Right atrium auricular region (tissue), 2 donors: Measurements from ENCODE around the gene VSTM2L. TPM values are rescaled to one million over a fixed set of nuclear protein-coding genes. Genes with fewer than 3 reads are reported as not detected.

Experiments
- DNase-seq: peaks from one replicate; pipeline ENCODE4 v3.0.0-alpha.2; 2019; ENCODE audit warnings: low spot score
- H3K27ac ChIP-seq, 2 donors: fragments of 200-600 bp; sonication (generic); 1 replicate in 1 of 2; 2 replicates in 1 of 2; pipeline ENCODE4 v1.5.1; 2016 to 2019
- H3K27me3 ChIP-seq, 2 donors: fragments of 200-600 bp; sonication (generic); one replicate each; pipeline versions ENCODE4 v1.5.1 to v1.6.0; 2017 to 2019
- H3K36me3 ChIP-seq: fragments of 200-600 bp; sonication (generic); one replicate; pipeline ENCODE4 v1.5.1; 2016
- H3K4me1 ChIP-seq, 2 donors: fragments of 200-600 bp; sonication (generic); one replicate each; pipeline versions ENCODE4 v1.5.1 to v1.6.0; 2017 to 2019
- H3K4me3 ChIP-seq, 2 donors: fragments of 200-600 bp; sonication (generic); 1 replicate in 1 of 2; 2 replicates in 1 of 2; pipeline ENCODE4 v1.5.1; 2017 to 2019; ENCODE audit warnings: mild to moderate bottlenecking in 1 of 2, moderate library complexity in 1 of 2
- H3K9me3 ChIP-seq, 2 donors: fragments of 200-600 bp; sonication (generic); one replicate each; pipeline ENCODE4 v1.5.1; 2019
- total RNA-seq, 2 donors: library from RNA; depleted of rRNA; stranded (reverse); fragments of >200 nt; gene quantifications; one replicate each; pipeline ENCODE4 v1.1.0, GENCODE V29; 2016
- TF ChIP-seq, protein P1 (sequence below), 2 donors: fragments of 200-600 bp; sonication (generic); IDR thresholded peaks; one replicate each; pipeline ENCODE4 v1.5.1; 2019; ENCODE audit warnings: antibody characterized with exemption in 2 of 2

VSTM2L gene
- total RNA-seq, 2 donors from 2014 or later: 97.4 to 303 TPM

DNA sequence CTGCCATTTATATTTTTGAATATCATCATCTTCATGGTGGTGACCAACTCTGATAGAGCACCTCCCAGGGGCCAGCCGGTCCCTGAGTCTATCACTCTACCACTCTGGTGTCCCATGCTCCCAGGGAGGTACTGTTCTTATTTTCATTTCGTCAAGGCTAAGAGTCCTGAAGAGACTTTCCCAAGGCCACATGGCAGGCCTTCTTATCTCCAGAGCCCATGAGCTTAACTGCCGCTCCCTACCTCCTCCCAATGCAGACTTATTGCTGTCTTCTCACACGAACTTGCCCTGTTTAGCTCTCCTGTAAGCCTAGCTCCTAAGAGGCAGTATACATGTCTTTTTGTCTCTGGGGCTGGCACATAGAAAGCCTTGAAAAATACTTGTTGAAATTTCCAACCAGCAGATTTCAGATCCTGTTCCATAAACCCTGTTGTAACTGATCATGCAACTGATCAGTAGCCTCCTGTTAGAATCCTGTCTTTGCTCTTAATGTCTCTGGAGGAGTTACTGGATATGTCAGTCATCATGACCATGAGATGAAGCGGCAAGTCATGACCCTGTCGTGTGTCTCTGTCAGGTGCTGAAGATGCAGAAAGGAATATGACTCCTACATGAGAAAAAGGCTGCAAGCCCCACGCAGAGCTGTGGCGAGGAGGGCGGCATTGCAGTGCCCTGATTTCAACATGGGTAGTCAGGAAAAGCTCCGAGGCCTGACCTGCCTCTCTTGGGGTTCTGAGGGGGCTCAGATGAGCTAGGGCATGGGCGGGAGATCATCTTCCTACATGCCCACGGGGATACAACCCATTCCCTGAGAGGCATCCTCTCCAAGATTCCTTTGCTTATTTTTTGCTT, 70.4 kb downstream of the VSTM2L start:
- no peak for DNase-seq
- no peaks in the 10 kb centered on the region for H3K9me3 ChIP-seq
- H3K36me3 ChIP-seq: no peaks in the 10 kb centered on the region
- H3K4me3 ChIP-seq: no peak overlapping the region
- H3K27ac ChIP-seq: no peak overlapping the region
- TF ChIP-seq, protein P1, sequence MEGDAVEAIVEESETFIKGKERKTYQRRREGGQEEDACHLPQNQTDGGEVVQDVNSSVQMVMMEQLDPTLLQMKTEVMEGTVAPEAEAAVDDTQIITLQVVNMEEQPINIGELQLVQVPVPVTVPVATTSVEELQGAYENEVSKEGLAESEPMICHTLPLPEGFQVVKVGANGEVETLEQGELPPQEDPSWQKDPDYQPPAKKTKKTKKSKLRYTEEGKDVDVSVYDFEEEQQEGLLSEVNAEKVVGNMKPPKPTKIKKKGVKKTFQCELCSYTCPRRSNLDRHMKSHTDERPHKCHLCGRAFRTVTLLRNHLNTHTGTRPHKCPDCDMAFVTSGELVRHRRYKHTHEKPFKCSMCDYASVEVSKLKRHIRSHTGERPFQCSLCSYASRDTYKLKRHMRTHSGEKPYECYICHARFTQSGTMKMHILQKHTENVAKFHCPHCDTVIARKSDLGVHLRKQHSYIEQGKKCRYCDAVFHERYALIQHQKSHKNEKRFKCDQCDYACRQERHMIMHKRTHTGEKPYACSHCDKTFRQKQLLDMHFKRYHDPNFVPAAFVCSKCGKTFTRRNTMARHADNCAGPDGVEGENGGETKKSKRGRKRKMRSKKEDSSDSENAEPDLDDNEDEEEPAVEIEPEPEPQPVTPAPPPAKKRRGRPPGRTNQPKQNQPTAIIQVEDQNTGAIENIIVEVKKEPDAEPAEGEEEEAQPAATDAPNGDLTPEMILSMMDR (IDR thresholded peaks at IDR 0.05): no peak
- H3K4me1 ChIP-seq: no peaks in the 10 kb centered on the region
- no peaks in the 10 kb centered on the region for H3K27me3 ChIP-seq

DNA sequence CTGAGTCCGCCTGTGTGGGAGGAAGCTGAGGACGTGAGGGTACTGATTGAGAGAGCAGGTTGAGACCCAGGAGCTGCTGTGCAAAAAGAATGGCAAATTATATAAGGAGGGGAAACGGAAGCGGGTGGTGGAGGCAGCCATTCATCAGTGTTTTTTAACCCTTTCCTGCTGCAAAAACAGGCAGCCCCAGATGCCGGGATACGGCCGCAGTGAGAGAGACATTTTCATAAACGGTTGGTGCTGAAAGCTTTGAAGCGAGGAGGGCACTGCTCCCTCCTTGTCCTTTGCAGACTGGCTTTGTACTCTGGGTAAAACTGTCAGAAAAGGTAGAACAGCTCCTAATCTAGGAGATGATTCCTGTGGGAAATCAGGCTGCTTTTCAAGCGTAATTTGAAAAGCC, 74.0 kb downstream of the VSTM2L start:
- no peaks in the 10 kb centered on the region for H3K27me3 ChIP-seq
- no peaks in the 10 kb centered on the region for H3K4me1 ChIP-seq
- no peak overlapping the region for H3K27ac ChIP-seq
- TF ChIP-seq, protein P1 (IDR thresholded peaks at IDR 0.05): no peak
- H3K36me3 ChIP-seq: no peaks in the 10 kb centered on the region
- no peak overlapping the region for H3K4me3 ChIP-seq
- no peak for DNase-seq
- no peaks in the 10 kb centered on the region for H3K9me3 ChIP-seq

DNA sequence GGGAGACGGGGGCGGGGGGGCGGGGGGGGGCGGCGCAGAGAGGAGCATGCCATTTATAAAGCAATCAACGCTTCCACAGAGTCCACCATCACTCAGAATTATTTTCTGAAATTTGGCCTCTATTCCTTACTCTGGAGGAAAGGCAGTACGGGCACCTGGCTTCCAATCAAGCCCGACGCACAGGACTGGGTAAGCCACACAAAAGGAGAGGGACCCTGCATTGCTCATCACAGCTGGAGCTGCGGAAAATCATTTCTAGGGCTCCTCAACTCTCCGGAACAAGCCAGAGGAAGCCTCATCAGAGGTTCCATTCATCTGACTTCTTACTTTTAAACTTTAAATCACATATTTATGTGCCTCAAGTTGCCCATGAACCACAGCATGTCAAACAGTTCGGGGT, 74.4 kb downstream of the VSTM2L start:
- TF ChIP-seq, protein P1 (IDR thresholded peaks at IDR 0.05): no peak
- DNase-seq: no peak

DNA sequence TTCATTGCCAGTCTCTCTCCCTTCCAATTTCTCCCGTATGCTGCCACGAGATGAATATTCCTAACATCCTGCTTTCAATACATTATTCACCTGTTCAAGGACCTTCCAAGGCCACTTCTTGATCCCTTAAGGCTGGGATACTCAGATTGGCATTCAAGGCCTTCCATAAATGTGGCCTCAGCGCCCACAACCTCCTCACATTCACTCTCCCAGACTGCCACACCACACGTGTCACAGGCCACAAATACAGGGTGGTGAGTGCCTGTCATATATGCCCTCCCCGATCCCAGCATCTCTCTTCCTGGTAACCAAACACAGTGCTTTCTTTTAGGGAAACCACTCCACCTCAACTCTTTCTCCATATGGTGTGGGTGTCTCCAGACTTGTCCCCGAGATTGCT, 74.9 kb downstream of the VSTM2L start:
- H3K27me3 ChIP-seq: no peaks in the 10 kb centered on the region
- H3K9me3 ChIP-seq: no peaks in the 10 kb centered on the region
- H3K4me3 ChIP-seq: no peak overlapping the region
- TF ChIP-seq, protein P1 (IDR thresholded peaks at IDR 0.05): no peak
- no peaks in the 10 kb centered on the region for H3K36me3 ChIP-seq
- DNase-seq: peak; percentile 16
- H3K4me1 ChIP-seq: no peaks in the 10 kb centered on the region
- H3K27ac ChIP-seq: no peak overlapping the region

More for the DNA sequence above, 74.4 kb downstream of the VSTM2L start:
- Histone ChIP-seq H3K36me3 (no peaks in the 10 kb centered on the region), H3K4me1 (no peaks in the 10 kb centered on the region), H3K9me3 (no peaks in the 10 kb centered on the region), H3K27me3 (no peaks in the 10 kb centered on the region), H3K4me3 (no peak overlapping the region), H3K27ac (no peak overlapping the region)

DNA sequence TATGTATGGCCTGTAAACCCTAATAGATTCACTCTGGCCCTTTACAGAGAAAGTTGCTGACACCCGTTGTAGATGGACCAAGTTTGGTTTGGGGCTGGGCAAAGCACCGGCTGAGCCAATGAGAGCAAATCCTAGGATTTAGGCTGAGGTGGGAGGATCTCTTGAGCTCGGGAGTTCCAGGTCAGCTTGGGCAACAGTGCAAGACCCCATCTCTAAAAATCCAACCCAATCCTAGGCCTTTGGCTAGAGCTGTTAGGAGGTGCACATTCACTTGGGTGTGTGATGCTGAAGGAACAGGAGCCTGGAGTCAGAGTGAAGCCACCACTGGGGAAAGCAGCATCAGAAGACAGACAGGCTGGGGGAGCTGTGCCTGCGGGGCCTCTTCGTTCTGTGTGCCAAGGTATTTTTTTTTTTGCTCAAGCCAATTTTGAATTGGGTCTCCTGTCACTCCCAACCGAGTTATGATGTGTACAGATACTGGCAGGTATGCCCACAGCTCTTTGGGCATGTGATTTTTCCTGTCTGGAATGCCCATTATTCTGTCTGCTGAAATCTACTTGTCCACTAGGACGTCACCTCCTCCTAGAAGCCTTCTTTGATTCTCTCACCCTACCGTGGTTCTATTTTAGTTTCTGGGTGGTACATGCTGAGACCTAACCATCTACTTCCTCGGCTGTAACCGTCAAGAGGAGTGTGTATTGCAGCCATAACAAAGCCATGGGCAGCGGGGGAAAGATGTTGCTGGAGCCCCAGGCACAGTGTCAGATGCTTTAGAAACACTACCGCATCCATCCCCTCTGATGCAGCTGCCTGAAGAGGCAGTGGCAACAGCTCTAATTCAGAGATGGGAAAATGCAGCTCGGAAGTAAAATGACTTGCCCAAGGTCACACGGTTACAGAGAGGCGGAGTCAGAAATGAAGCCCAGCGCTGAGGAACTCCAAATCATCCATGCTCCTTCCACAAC, 76.4 kb downstream of the VSTM2L start:
- H3K27me3 ChIP-seq: no peaks in the 10 kb centered on the region

More for the DNA sequence above, 76.4 kb downstream of the VSTM2L start:
- Histone ChIP-seq H3K36me3 (no peaks in the 10 kb centered on the region), H3K27ac (no peak overlapping the region), H3K9me3 (no peaks in the 10 kb centered on the region), H3K4me1 (peaks cover 0 to 11% of the 10 kb centered on the region in 2 donors), H3K4me3 (no peak overlapping the region)
- TF ChIP-seq, protein P1 (IDR thresholded peaks at IDR 0.05): no peak
- DNase-seq: peak; percentile 36
